ENCODE measurements around the gene ERI3.

Gene ERI3

DNA sequence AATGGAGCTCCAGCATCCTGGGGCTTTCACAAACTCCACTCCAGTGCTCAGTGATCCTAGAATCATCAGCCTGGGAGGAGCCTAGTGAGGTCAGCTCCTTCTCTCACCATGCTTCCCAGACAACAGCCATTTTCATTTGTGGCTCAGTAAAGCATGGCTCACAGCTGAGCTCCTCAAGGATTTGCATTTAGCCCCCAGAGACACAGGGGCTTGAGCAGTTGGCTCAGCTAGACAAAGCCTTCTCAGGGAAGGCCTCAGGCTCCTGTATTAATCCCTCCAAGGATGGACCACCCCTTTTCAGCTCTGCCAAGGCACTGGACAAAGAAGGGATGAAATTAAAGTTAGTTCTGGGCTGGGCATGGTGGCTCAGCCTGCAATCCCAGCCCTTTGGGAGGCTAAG is 39.5 kb downstream of the ERI3 start:
- DNase-seq = no peak

DNA sequence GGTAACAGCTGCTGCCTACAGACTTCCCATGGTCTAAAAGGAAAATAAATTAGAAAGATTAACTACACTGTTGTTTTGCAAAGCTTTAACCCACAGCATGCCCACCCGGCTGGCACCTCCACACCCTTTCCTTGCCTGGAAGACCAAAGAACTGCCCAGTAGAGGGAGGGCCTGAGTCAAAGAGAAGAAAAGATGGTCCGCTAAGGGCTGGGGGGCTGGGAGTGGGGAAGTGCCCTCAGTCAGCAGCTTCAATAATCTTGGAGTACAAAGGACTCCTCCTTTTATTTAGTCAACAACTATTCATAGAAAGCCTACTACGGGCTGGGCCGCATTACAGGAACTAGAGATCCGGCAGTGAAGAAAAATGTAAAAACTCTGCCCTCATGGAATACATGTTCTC is 40.6 kb downstream of the ERI3 start:
- DNase-seq = no peak

DNA sequence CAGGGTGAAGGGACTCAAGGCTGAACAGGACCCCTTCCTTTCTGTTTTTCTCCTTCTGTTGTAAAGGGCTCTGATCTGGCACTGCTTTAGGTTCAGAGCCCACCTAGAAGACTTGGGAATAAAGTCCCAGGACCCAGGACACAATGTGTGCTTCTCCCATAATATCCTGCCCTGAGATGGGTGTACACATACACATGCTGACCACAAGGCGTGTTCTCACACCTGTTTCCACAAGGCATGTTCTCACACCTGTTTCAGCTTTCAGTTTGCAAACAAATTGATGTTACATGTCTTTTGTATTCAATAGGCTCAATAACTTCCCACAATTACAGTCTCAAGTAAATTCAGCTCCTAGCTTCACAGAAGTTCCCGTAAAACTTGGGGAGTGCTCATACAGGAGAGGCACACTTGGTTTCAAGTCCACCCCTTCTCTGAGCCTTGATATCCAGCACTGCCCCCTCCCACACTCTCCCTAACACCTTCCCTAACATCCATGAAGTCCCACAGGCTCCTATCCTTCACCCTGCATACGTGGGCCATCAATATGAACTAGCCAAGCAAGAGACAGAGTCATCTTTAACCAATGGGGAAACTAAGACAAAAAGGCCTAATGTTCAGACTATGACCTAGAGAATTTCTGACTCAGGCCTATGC is 41.7 kb downstream of the ERI3 start:
- no peak for DNase-seq

DNA sequence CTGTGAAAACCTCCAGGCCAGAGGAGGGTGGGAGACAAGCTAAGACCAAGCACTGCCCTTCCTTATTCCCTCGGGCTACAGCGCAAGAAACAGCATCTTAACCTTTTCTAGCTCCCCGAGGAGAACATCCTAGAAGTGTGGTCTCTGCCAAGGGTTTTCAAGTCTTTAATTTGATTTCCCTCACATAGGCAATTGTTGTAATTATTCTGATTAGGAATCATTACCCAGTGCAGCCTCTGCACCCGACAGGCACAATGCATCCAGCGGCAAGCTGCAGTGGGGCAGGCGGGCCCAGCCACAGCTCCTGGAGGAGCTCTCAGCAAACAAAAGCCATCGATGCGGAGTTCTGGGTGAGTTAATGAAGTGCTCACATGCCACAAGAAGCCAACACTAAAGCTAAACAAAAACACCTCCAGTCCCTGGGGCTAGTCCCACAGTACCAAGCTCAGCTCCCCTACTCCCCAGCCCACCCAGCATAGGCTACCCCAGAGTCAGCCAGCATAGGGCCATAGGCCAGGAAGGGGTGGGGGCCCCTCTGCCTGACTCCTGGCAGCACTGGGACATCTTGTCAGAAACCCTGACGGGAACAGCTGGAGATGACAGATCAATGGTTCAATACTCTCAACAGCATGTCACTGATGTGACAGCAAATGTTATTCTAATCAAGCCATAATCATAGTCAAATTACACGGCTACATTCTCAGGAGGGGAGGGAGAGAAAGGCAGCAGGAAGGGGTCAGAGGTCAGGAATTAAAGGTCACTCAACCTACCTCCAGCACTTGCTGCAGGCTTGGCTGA is 42.5 kb downstream of the ERI3 start:
- no peak for DNase-seq

DNA sequence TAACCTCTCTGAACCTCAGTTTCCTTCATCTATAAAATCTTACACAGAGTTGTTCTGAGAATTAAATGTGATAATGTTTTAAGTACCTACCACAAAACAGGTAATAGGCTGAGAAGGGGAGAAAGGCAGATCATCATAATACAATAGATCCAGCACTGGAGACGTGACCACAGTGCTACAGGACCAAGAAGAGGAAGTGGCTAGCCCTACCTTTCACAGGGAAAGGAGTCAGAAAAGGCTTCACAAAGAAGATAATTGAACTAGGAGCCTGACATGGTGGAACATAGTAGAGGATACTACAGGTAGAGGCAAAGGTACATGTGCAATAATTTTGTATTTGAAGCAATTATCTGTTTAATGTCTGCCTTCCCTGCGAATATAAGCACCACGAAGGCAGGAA is 45.1 kb downstream of the ERI3 start:
- no peak for DNase-seq

DNA sequence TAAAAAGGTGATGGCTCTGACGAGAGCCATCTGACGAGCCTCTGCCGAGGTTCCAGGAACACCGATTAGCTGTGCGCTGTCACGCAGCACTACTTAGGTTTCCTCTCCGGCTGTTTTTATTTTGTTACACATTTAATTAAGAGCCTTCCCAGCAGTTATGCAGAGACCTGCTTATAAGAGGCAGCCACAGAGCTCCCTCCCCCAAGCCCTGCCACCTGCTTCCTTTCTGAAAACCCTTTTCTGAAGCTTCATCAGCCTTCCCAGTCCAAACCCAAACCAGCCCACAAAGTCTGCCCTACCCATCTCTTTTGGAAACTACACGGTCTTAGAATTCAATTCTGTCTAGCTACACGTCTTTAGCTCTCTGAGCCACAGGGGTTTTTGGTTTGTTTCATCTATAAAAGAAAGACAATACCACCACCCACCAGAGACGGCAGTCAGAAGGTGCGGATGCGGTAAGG is 49.1 kb downstream of the ERI3 start:
- DNase-seq = peak; percentile 1 to 8

DNA sequence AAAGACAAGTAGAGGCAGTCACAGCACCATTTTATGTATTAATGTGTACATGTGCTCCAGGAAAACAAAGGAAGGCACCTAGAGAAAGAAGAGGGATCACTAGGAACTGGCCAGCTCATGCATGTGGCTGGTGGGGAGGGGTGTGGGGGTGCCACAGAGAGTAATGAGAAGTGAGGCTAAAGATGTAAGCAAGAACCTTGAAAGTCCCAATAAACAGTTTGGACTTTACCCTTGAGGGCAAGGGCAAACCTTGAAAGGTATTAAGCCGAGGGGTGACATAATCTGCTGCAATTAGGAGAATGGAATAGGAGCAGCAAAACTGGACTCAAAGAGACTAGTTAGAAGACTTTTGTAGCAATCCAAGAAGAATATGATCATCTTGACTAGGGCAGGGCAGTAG is 51.5 kb downstream of the ERI3 start:
- no peak for DNase-seq

DNA sequence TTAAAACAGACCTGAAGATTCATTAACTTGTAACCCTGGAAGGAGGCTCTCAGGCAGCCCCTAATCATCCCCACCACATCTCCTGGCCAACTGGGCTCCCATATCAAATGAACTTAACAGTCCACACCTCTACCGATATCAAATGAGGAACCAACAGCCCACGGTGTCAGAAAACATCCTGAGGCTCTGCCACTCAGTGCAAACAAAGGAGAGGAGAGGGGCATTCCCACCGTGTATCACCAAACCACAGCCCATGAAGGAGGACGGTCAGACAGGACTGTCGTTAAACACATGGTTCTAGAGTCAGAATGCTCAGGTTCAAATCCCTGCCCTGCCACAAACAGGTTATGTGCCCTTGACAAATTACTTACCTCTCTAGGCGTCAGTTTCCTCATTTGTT is 52.5 kb downstream of the ERI3 start:
- DNase-seq = no peak

DNA sequence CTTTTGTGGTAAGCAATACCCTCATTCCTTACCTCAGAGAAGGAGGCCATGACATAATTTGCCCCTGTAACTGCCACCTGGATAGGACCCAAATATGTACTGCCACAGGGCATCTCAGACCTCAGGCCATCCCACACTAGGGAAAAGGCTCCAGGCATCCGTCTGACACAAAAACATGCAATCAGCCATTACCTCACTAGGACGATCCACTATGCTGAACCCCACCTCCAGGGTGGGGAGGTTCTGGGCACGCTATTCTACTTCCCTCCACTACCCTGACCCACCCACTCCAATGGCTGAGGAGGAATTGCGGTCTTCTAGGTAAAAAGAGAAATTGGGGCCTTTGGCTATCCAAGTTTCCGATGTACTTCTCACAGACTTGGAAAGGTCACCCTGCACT is 53.6 kb downstream of the ERI3 start:
- DNase-seq = no peak

DNA sequence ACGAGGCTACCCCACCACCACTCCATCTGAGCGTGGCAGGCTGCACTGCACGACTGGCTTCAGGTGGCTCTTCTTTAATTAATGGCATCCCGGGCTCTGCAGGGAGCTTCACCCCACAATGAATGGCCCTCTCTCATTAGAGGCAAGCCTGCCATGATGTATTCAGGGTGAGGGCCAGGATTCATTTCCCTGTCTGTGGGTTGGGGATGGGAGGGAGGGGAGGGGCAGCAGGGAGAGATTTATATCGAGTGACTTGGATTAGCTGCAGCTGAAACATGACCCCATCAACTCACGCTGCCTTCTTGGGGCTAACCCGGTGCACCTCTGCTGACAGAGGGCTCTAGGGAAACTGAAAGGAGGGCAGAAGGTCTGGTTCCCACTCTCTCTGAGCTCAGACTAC is 54.2 kb downstream of the ERI3 start:
- no peak for DNase-seq

DNA sequence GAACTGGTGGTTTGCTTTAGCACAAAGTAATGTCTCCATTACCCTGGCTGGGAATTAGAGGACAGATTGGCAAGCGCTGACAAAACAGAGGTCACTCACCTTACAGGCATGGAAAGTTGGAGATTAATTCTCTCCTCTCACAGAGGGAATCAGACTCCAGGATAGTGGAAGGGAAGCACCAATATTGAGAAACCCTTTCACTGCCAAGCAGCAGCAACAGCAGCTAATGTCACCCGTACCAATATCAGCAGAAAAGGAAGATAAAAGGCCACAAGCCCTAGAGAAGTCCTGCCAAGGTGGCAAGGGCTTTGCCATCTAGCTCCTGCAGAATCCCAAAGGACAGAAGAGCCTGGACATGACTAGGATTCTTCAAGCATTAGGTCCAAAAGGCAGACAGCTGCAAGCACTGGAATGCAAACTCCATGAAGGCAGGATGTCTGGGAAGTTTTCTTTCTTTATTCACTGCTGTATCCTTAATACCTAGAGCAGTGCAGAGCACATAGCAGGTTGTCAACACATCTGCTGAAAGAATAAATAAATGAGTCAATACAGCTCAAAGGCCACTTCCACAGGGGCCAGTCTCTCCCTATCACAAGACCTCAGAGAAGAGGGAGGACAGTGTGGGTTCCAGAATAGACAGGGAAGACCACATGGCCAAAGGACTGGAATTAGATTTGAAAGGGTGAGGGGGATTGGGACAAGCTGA is 57.2 kb downstream of the ERI3 start:
- DNase-seq = no peak

DNA sequence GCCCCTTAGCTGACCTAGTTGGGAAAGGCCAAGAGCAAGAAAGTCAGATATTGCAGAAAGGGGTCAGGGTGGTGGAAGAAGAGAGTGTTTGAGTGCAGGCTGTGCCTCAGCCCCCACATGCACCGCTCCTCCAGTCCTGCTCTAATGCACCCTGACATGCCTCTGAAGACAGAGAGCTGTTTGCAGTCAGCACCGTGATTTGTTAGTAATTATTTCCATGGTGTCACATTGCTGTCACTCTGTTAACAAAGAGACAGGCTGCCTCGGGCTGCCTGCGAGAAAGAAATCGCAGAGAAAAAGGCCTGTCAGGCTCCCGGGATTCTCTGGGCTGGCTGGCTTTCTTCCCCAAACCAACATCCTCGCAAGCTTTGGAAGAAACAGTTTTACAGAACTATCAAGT is 58.3 kb downstream of the ERI3 start:
- no peak for DNase-seq

DNA sequence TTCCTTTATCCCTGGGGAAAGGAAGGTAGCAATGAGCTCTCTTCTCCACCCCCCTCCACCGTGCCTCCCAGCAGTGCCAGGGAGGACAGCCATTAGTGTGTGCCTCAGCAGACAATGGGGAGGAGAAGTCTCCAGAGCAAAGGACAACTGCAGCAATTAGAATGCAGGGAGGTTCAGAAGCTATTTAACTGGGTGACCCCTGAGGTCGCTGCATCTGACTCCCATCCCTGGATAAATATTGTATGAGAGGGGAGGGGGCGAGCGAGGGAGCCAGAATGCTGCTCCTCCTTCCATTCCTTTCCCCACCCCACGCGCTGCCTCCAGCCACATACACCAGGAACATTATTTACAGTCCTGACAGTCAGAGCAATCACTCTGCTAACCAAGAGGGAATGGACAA is 59.0 kb downstream of the ERI3 start:
- no peak for DNase-seq

DNA sequence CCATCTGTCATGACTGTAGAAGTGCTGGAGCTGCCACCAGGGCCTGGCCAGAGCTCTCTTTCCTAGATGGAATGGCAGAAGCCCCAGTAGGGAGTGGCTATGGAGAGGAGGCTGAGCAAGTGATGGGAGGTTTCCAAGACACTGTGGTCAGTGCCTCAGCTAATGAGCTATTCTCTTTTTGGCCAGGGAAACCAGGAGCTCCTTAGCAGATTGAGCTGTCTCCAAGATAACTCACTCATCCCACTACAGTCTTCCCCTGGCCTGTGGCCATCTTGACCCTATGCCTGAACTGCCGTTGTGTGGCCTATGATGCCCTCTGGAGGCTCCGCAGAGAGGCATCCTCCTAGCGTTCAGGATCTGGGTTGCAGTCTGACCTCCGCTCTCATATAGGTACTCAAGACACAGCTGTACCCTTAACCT is 60.5 kb downstream of the ERI3 start:
- DNase-seq = no peak

DNA sequence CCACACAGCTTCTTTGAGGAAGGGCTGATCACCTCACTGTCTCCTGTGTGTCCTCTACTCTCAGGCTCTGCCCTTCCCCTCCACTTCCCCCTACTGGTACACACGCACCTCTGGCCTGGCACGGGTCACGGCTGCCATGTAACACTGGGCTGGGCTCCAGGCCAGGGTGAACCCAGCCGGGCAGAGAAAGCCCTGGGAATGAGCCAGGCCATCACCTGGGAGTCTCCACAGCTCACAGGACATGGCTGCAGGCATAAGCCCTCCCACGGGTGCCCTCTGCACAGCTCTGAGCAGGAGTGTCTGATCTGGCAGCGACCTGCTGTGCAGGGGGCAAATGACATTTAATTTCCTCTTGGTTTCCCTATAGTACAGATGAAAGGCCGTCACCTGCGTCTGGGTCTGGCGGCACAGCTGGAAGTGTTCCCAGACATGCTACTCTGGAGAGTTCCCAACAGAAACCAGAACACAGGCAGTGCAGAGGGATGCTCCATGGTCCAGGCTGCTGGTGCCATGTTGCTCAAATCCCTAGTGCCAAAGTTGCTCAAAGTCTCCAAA is 61.2 kb downstream of the ERI3 start:
- no peak for DNase-seq

DNA sequence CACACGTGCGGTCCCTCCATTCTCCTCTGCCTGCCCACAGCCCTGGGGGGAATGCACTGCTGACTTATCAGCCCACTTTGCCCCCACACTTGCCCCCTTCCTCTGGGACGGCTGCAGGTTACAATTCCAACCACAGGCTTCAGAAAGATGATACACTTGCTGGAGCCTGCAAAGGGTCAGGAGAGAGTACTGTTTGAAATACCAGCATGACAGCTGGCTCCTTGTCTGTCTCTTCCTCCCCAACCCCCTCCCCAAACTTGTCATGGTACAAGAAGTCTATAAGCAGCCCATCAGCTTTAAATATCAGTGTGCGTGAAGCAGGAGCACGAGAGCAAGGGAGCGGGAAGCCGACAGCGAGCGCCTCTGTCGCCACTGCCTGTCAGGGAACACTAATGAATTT is 62.4 kb downstream of the ERI3 start:
- no peak for DNase-seq

DNA sequence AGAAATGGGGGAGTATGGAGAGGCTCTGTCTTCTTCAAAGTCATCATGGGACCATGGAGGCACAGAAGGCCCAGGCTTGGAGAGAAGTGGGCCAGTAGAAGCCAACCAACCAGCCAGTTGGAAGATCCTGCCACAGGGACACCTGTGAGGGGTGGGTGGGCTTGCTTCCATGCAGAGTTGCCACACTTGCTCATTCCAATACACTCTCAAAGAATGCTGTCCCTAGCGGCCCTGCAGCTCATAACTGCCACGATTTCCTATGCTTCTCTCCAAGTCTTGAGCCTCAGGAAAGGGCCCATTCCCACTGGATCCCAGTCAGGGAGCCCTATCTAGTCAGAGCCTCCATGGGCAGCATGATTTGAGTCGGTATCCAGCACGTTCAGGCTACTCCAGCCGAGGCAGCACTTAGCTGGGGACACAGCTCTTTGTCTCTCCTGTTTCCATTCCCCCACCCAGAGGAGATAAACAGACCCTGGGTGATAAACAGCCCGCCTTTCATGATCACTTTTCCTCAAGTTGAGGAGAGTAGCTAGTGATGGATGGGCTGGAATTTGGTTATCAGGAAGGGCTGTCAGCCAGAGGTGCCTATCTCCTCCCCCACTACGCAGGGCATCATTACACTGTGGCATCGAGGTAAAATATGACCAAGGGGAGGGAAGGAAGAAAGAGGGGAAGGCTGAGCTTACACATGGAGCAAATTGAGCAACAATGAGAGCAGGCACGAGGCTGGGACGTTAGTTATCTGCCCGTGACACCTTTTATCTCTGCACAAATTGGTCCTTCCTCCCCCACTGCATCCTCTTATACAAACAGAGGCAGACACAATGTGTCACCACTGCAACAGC is 64.6 kb downstream of the ERI3 start:
- no peak for DNase-seq

DNA sequence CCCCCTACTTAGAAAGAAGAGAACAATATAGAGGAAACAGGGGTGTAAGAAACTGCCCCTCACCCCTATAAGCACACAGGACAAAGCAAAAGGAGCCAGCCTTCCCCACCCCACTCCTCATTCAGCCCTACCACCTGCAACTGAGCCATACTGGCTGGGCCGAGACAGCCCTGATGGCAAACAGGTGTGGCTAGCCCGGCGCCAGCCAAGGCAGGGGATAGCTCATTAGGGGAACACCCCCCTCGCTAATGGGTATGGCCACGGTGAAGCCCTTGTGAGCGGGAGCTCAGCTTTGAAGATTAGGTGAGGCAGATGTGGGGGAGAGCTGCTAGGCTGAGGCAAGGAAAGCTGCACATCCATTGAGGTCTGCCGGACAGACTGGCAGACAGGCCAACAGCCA is 65.5 kb downstream of the ERI3 start:
- DNase-seq = no peak

DNA sequence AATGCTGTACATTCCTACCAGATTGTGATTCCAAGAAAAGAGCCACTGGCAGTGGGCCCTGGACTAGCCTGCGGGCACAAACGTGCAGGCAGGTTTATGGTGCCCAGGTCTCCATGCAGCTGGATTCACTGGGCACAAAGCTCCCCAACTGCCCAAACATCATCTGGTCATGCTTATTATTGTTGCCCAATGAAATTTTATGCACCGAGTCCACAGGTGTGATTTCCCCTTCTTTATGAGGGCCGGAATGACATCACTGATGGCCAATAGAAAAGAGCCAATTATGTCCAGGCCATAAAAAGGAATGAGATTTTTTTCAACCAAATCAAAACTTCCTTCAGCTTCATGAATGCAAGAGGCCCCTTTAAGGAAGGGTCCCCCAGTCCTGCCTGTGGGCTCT is 66.2 kb downstream of the ERI3 start:
- DNase-seq = no peak

DNA sequence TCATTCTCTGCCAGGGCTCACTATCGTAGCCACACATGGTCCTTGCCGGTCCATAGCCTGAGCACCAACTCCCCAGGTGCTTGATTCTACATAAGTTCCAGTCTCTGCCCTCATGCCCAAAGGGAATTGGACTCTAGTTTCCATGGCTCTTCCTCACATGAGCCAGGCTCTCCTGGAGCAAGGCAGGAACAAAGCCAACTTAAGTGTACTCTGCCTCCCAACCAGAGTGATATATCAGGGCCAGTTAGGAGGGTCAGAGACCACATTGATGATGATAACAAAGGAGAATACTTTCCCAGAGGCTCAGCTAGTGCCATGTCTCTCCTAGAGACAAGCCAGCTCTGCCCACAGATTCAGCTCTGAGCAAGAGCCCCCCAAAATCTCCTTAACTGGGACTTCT is 70.9 kb downstream of the ERI3 start:
- DNase-seq = no peak

DNA sequence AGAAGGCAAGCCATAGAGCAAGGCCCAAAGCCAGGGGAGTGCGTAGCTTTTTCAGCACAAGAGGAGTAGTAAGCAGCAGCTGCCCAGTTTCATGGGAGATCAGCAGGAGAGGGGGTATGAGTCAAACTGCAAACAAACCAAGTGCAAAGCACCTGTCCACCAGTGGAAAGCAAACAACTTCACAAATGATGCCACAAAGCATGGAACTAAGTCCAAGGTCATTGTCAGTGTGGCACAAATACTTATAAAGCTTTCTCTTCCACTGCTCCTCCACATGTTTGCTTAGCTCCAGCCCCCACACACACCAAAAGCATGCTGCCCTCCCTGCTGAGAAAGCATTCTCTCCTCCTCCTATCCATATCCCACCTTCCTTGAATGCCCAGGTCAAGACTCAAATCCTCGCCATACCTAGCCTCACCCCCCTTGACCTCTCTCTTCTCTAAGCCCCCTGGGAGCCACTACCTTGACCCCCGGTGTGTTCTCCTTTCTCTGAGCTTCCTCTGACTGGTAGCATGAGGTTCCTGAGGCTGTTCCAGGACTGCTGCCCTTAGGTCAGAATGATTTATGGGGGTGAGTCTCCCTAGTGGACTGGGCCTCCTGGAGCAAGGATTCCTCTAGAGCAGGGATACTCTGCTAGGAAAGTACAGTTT is 71.4 kb downstream of the ERI3 start:
- DNase-seq = no peak

DNA sequence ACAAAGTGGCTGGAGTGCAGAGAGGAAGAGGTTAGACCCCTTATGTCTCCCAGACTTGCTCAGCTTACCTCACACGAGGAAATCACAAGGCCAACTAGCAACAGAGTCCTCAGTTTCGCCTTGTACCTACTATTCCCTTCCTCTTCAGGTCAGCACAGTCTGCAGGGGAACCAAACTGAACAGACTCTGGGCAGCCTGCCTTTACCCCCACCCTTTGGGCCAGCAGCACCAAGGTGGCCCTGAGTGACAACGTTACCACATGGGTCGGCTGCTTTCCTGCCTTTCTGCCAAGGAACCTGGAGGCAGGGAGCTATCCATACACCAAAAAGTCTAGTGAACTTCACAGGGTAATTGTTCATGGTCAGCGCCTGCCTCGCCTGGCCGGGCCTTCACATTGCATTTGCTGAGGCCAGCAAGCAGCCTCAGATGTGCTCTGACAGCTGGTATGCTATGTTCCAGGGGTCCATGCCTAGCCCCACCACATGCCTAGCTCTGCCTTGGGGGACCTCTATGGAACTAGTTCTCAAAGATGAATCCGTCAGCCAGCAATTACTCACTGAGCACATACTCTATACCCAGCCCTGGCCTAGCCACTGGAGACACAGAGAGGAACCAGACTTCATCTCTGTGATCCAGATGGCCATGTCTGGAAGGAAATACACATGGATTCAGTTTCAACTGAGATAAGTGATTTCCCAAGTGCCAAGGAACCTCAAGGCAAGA is 72.2 kb downstream of the ERI3 start:
- DNase-seq = no peak
